Thoracic aorta (tissue), 2 donors: Measurements from ENCODE around the gene TRIM44. TPM values are rescaled to one million over a fixed set of nuclear protein-coding genes. Genes with fewer than 3 reads are reported as not detected.

ENCODE experiments used
- ATAC-seq: fragments of 150-250 bp; one replicate; pipeline ENCODE4 v1.8.0; 2017; ENCODE audit warnings: low read depth; ENCODE audit not compliant: insufficient number of reproducible peaks, low FRiP score
- DNase-seq: peaks from one replicate; pipeline ENCODE4 v3.0.0-alpha.2; 2020; ENCODE audit warnings: low spot score
- H3K27ac ChIP-seq, 2 donors: fragments of 200-600 bp; sonication (generic); 1 replicate in 1 of 2; 2 replicates in 1 of 2; pipeline ENCODE4 v1.5.1; 2016; ENCODE audit warnings: mild to moderate bottlenecking in 2 of 2, moderate library complexity in 2 of 2
- H3K27me3 ChIP-seq: fragments of 200-600 bp; sonication (generic); replicated peaks from 2 replicates; pipeline ENCODE4 v1.6.0; 2016; ENCODE audit warnings: mild to moderate bottlenecking; ENCODE audit not compliant: insufficient read depth
- H3K36me3 ChIP-seq: fragments of 200-600 bp; sonication (generic); one replicate; pipeline ENCODE4 v1.5.1; 2016
- H3K4me1 ChIP-seq, 2 donors: fragments of 200-600 bp; sonication (generic); 1 replicate in 1 of 2; 2 replicates in 1 of 2; pipeline versions ENCODE4 v1.5.1 to v1.6.0; 2016; ENCODE audit warnings: low read depth in 2 of 2, mild to moderate bottlenecking in 1 of 2; ENCODE audit not compliant: control insufficient read depth in 1 of 2
- H3K4me3 ChIP-seq: fragments of 200-600 bp; sonication (generic); 2 replicates; pipeline ENCODE4 v1.5.1; 2016; ENCODE audit warnings: mild to moderate bottlenecking
- H3K9me3 ChIP-seq: fragments of 200-600 bp; sonication (generic); 2 replicates; pipeline ENCODE4 v1.5.1; 2016
- CTCF ChIP-seq: fragments of 200-600 bp; sonication (generic); IDR thresholded peaks from one replicate; pipeline ENCODE4 v1.5.1; 2019; ENCODE audit warnings: antibody characterized with exemption
- total RNA-seq, 2 donors: library from RNA; depleted of rRNA; stranded (reverse); fragments of >200 nt; gene quantifications; one replicate each; pipeline versions ENCODE4 v1.1.0 to v1.2.3, GENCODE V29; 2016

The TRIM44 gene
- total RNA-seq, 2 donors from 2014 or later: 26.0 to 26.8 TPM

- H3K9me3 ChIP-seq: no peaks in the 10 kb centered on the region
- no peaks in the 10 kb centered on the region for H3K36me3 ChIP-seq
- H3K4me1 ChIP-seq: no peaks in the 10 kb centered on the region
- no peak for TF ChIP-seq CTCF
- no peak overlapping the region for H3K27ac ChIP-seq
- DNase-seq: no peak
- no peak for ATAC-seq
- no peak overlapping the region for H3K4me3 ChIP-seq
- no peaks in the 10 kb centered on the region for H3K27me3 ChIP-seq
Measured at GRCh38 chr11:35746356-35747153, 84.0 kb downstream of the TRIM44 start.

GRCh38 chr11:35747668-35748067, 85.1 kb downstream of the TRIM44 start:
- H3K27me3 ChIP-seq: no peaks in the 10 kb centered on the region
- H3K36me3 ChIP-seq: no peaks in the 10 kb centered on the region
- H3K9me3 ChIP-seq: no peaks in the 10 kb centered on the region
- H3K4me1 ChIP-seq: no peaks in the 10 kb centered on the region
- ATAC-seq (no peak), DNase-seq (no peak)
- no peak overlapping the region for H3K4me3 ChIP-seq
- TF ChIP-seq CTCF: no peak
- no peak overlapping the region for H3K27ac ChIP-seq

DNA sequence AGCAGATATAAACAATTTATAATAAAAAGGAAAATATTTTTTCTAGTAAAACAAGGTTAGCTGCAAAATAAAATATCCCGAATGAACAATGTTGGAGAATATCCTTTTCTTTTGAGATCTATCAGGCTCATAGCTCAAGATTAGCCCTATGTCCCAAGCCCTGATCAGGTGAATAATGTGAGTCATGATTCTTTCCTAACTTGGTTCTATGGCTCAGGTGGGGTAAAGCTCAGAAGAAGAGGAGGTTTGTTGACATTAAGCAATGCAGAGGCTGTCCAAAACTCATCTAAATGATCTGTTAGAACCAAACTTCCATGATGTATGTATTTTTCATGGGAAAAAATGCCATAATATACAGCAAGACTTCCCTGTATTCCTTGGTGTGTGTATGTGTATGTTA, 86.1 kb downstream of the TRIM44 start:
- no peaks in the 10 kb centered on the region for H3K9me3 ChIP-seq
- TF ChIP-seq CTCF: no peak
- no peaks in the 10 kb centered on the region for H3K27me3 ChIP-seq
- no peak overlapping the region for H3K4me3 ChIP-seq
- H3K36me3 ChIP-seq: no peaks in the 10 kb centered on the region
- no peaks in the 10 kb centered on the region for H3K4me1 ChIP-seq
- no peak for ATAC-seq
- DNase-seq: no peak
- H3K27ac ChIP-seq: no peak overlapping the region

DNA sequence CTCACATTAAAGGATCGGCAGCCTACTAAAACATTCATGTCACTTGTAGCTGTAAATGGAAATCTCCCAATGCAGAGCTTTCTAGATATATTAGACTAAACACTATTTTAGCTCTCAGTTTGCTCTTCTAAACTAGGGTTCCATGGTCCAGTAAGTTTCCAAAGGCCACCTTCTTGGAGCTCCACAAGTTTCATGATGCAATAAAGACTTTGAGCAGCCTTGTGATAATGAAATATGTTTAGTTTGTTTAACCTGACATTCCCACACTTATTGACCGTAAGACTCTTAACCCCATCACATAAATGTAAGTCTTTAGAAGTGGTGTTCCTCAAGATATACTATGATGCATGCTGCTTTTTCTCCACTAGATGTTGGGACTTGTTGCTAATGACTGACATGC, 87.7 kb downstream of the TRIM44 start:
- no peaks in the 10 kb centered on the region for H3K27me3 ChIP-seq
- no peaks in the 10 kb centered on the region for H3K9me3 ChIP-seq
- H3K4me1 ChIP-seq: no peaks in the 10 kb centered on the region
- H3K27ac ChIP-seq: no peak overlapping the region
- H3K36me3 ChIP-seq: no peaks in the 10 kb centered on the region
- TF ChIP-seq CTCF: no peak
- DNase-seq (no peak), ATAC-seq (no peak)
- no peak overlapping the region for H3K4me3 ChIP-seq

DNA sequence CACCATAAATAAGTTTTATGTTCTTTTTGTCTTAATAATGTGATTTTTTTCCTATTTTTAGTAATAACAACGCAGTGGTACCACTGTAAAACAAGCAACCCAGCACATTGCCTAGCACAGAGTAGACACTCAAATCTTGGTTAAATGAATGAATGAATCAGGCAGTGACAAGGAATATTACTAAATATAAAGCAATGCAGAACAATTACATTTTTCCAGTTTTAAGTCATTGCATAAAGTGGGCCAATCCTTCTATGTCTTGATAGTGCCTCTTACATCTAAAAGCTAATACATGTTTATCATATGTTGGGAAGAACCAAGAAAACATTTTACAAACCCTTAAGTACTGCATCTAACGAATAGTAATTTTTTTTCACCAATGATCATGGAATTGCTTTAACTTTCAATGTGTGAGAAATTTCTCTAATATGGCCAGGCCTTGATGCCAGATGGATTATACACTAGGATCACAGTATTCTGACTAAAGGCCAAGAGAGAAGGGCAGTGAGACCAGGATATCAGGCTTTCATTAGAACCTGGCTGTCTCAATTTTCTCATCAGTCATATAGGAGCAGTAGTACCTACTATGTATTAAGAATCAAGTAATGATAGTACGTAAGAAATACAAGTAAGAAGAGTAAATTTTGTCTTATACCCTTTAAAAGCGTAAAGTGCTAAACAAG, 88.5 kb downstream of the TRIM44 start:
- ATAC-seq (no peak), DNase-seq (no peak)
- TF ChIP-seq CTCF: no peak
- no peaks in the 10 kb centered on the region for H3K36me3 ChIP-seq
- no peaks in the 10 kb centered on the region for H3K27me3 ChIP-seq
- no peak overlapping the region for H3K27ac ChIP-seq
- no peaks in the 10 kb centered on the region for H3K4me1 ChIP-seq
- no peak overlapping the region for H3K4me3 ChIP-seq
- no peaks in the 10 kb centered on the region for H3K9me3 ChIP-seq
